ENCODE measurements around the gene KCNE3. TPM values are rescaled to one million over a fixed set of nuclear protein-coding genes. Genes with fewer than 3 reads are reported as not detected.

The KCNE3 gene
- total and polyA plus RNA-seq, 2 experiments from 2014 or later = 0.11 to 0.38 TPM

DNA sequence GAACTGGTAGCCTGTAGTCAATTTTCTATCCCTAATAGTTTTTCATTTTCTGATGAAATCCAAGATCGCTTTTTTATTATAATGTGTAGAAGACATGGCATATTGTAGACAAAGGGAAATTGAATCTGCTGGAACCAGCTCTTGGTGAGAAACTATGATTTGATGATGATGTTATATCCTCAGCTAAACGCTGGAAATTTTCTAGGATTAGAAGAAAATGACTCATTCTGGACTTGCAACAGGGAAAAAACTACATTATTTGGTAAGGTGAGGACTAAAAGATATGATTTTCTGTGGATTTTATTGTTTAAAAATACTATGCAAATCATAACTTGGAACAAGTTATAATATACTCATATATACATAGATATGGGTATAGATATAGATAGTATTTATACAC lies 55.0 kb downstream of the KCNE3 start:
- H3K27me3 ChIP-seq (replicated peaks; ENCODE audit: insufficient read depth) = no peaks in the 10 kb centered on the region
- in situ Hi-C loops (cut with MboI) = no loop called here
- no peaks in the 10 kb centered on the region for H3K79me2 ChIP-seq (ENCODE audit: insufficient read depth)
- H4K20me1 ChIP-seq (ENCODE audit: insufficient read depth) = no peaks in the 10 kb centered on the region
- no peaks in the 10 kb centered on the region for H3K36me3 ChIP-seq (ENCODE audit: low read depth)
- H3K4me2 ChIP-seq (ENCODE audit: unreplicated experiment) = no peak overlapping the region
- H3K27ac ChIP-seq = no peak overlapping the region
- no peak overlapping the region for H3K4me3 ChIP-seq
- H3F3A ChIP-seq (ENCODE audit: insufficient read depth) = no peaks in the 10 kb centered on the region
- H3K4me1 ChIP-seq (ENCODE audit: insufficient read depth) = peaks cover 4% of the 10 kb centered on the region; the same call in 1 of the 2 replicates
- no peak overlapping the region for H3K9ac ChIP-seq
- no peak overlapping the region for H2AFZ ChIP-seq
- no peak for TF ChIP-seq EZH2 (IDR thresholded peaks at IDR 0.05; ENCODE audit: insufficient read depth, poor library complexity, severe bottlenecking)
- no peak for TF ChIP-seq EZH2phosphoT487 (IDR thresholded peaks at IDR 0.05; ENCODE audit: insufficient read depth, low read depth)
- peak; percentile 50 for DNase-seq
- H3K9me2 ChIP-seq (ENCODE audit: insufficient read depth) = no peaks in the 10 kb centered on the region
- no peaks in the 10 kb centered on the region for H3K9me3 ChIP-seq (ENCODE audit: low read depth)
- WGBS, 2 experiments (ENCODE audit: low coverage in 1 of 2, low lambda C conversion rate in 2 of 2, missing lambda C conversion rate in 2 of 2) = 48 to 57% methylated on average over 2 of the region's 2 CpGs

DNA sequence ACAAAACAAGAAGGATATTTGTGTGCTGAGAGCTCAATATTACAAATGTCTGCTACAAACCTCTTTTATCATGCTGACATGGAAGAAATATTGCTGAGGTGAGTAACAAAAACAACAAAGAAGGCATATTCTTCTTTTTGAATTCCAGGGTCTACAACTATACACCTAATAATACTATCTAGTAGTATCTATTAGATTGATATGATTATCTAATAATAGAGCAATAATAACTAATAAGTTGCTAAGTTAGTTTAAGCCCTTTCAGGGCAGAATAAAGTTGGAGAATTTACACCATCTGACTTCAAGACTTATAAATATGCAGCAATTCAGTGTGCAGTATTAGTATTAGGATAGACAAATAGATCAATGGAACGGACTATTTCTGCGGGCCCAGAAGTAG lies 57.7 kb downstream of the KCNE3 start:
- Histone ChIP-seq H3K4me1 (ENCODE audit: insufficient read depth) (no peaks in the 10 kb centered on the region), H3K4me2 (ENCODE audit: unreplicated experiment) (no peak overlapping the region), H3K4me3 (no peak overlapping the region), H3F3A (ENCODE audit: insufficient read depth) (no peaks in the 10 kb centered on the region), H3K36me3 (ENCODE audit: low read depth) (no peaks in the 10 kb centered on the region), H3K27ac (no peak overlapping the region), H2AFZ (no peak overlapping the region), H3K9me3 (ENCODE audit: low read depth) (no peaks in the 10 kb centered on the region), H3K27me3 (replicated peaks; ENCODE audit: insufficient read depth) (no peaks in the 10 kb centered on the region), H3K9me2 (ENCODE audit: insufficient read depth) (no peaks in the 10 kb centered on the region), H3K79me2 (ENCODE audit: insufficient read depth) (no peaks in the 10 kb centered on the region), H4K20me1 (ENCODE audit: insufficient read depth) (no peaks in the 10 kb centered on the region), H3K9ac (no peak overlapping the region)
- in situ Hi-C loops (cut with MboI) = no loop called here
- no peak for DNase-seq
- TF ChIP-seq EZH2 (IDR thresholded peaks at IDR 0.05; ENCODE audit: insufficient read depth, poor library complexity, severe bottlenecking) = no peak
- no peak for TF ChIP-seq EZH2phosphoT487 (IDR thresholded peaks at IDR 0.05; ENCODE audit: insufficient read depth, low read depth)
- WGBS, 2 experiments (ENCODE audit: low coverage in 1 of 2, low lambda C conversion rate in 2 of 2, missing lambda C conversion rate in 2 of 2) = 97 to 98% methylated on average over 2 of the region's 2 CpGs

Small RNA genes lying within 50 kb of the gene (small RNA-seq; reads per million reads assigned to genes)
- not detected for gene CYCSP27 (ENCODE audit: low read depth, low replicate concordance)

Other genes starting within 250 kb of the KCNE3 start
- 24.3 and 26.4 TPM in 2 replicates for gene P4HA3, start 155.9 kb downstream of the KCNE3 start, total RNA-seq (2014; rRNA removed; shearing (Covaris generic))
- gene P4HA3, start 155.9 kb downstream of the KCNE3 start, polyA plus RNA-seq (2016; fragmentation: Nextera tagmentation; extraction: Ambion mirVana) = 30.6 and 34.8 TPM in 2 replicates
- 4.6 and 5.2 TPM in 2 replicates for gene PGM2L1, start 69.1 kb downstream of the KCNE3 start, total RNA-seq (2014; rRNA removed; shearing (Covaris generic))
- gene PGM2L1, start 69.1 kb downstream of the KCNE3 start, polyA plus RNA-seq (2016; fragmentation: Nextera tagmentation; extraction: Ambion mirVana) = 4.7 and 5.1 TPM in 2 replicates
- gene LIPT2, start 26.2 kb upstream of the KCNE3 start, total RNA-seq (2014; rRNA removed; shearing (Covaris generic)) = 2.1 and 2.4 TPM in 2 replicates
- 1.5 and 1.6 TPM in 2 replicates for gene LIPT2, start 26.2 kb upstream of the KCNE3 start, polyA plus RNA-seq (2016; fragmentation: Nextera tagmentation; extraction: Ambion mirVana)
- gene POLD3, start 125.0 kb upstream of the KCNE3 start, total RNA-seq (2014; rRNA removed; shearing (Covaris generic)) = 8.4 and 10.4 TPM in 2 replicates
- gene POLD3, start 125.0 kb upstream of the KCNE3 start, polyA plus RNA-seq (2016; fragmentation: Nextera tagmentation; extraction: Ambion mirVana) = 15.8 and 16.5 TPM in 2 replicates